H9 (cell line): Measurements from ENCODE around the gene PODNL1. TPM values are rescaled to one million over a fixed set of nuclear protein-coding genes. Genes with fewer than 3 reads are reported as not detected.

Source experiments
- DNase-seq: peaks from one replicate; pipeline ENCODE4 v3.0.0-alpha.2; 2017
- H2AFZ ChIP-seq: one replicate; pipeline ENCODE4 v1.6.1; 2013; ENCODE audit warnings: mild to moderate bottlenecking, low read length, control low read depth, moderate library complexity
- H2AK5ac ChIP-seq: 2 replicates; pipeline ENCODE4 v1.6.1; 2013; ENCODE audit warnings: low read length, control low read depth, mixed read lengths; ENCODE audit not compliant: insufficient read length
- H2BK120ac ChIP-seq: one replicate; pipeline ENCODE4 v1.6.1; 2013; ENCODE audit warnings: low read depth, mild to moderate bottlenecking, low read length, control low read depth, inconsistent platforms; ENCODE audit not compliant: poor library complexity, severe bottlenecking
- H2BK12ac ChIP-seq: 2 replicates; pipeline ENCODE4 v1.6.1; 2013; ENCODE audit warnings: low read length, control low read depth, mixed read lengths, low read depth; ENCODE audit not compliant: insufficient read length
- H2BK15ac ChIP-seq: 2 replicates; pipeline ENCODE4 v1.6.1; 2013; ENCODE audit warnings: low read depth, low read length, control low read depth
- H2BK20ac ChIP-seq: one replicate; pipeline ENCODE4 v1.6.1; 2013; ENCODE audit warnings: low read depth, mild to moderate bottlenecking, low read length, control low read depth, inconsistent platforms; ENCODE audit not compliant: poor library complexity, severe bottlenecking
- H2BK5ac ChIP-seq: 2 replicates; pipeline ENCODE4 v1.6.1; 2013; ENCODE audit warnings: low read length, control low read depth, mixed read lengths; ENCODE audit not compliant: insufficient read length
- H3K14ac ChIP-seq: 2 replicates; pipeline ENCODE4 v1.6.1; 2013; ENCODE audit warnings: low read length, control low read depth; ENCODE audit not compliant: insufficient read depth
- H3K18ac ChIP-seq: 2 replicates; pipeline ENCODE4 v1.6.1; 2013; ENCODE audit warnings: low read depth, mild to moderate bottlenecking, mixed read lengths, low read length, control low read depth; ENCODE audit not compliant: insufficient read length
- H3K23ac ChIP-seq: 2 replicates; pipeline ENCODE4 v1.6.1; 2013; ENCODE audit warnings: low read length, control low read depth, mixed read lengths, low read depth; ENCODE audit not compliant: insufficient read length
- H3K23me2 ChIP-seq: 2 replicates; pipeline ENCODE4 v1.6.1; 2013; ENCODE audit warnings: low read depth, mild to moderate bottlenecking, mixed read lengths, low read length, control low read depth; ENCODE audit not compliant: insufficient read length, poor library complexity, severe bottlenecking
- H3K27ac ChIP-seq: 2 replicates; pipeline ENCODE4 v1.5.1; 2013; ENCODE audit warnings: low read length, control low read depth, mixed read lengths, low read depth; ENCODE audit not compliant: insufficient read length
- H3K27me3 ChIP-seq: 2 replicates; pipeline ENCODE4 v1.6.1; 2013; ENCODE audit warnings: low read length, control low read depth, inconsistent platforms; ENCODE audit not compliant: insufficient read depth
- H3K4ac ChIP-seq: 2 replicates; pipeline ENCODE4 v1.6.1; 2013; ENCODE audit warnings: low read depth, mild to moderate bottlenecking, control low read depth, inconsistent platforms, low read length, moderate library complexity
- H3K4me1 ChIP-seq: 2 replicates; pipeline ENCODE4 v1.6.1; 2013; ENCODE audit warnings: low read length, control low read depth, inconsistent platforms; ENCODE audit not compliant: insufficient read depth
- H3K4me2 ChIP-seq: 2 replicates; pipeline ENCODE4 v1.6.1; 2013; ENCODE audit warnings: low read length, control low read depth, mixed read lengths; ENCODE audit not compliant: insufficient read length, insufficient read depth
- H3K56ac ChIP-seq: 2 replicates; pipeline ENCODE4 v1.6.1; 2013; ENCODE audit warnings: low read depth, mild to moderate bottlenecking, mixed read lengths, low read length, control low read depth; ENCODE audit not compliant: insufficient read length
- H3K79me1 ChIP-seq: 2 replicates; pipeline ENCODE4 v1.6.1; 2013; ENCODE audit warnings: low read depth, mild to moderate bottlenecking, moderate library complexity, low read length, control low read depth, inconsistent platforms; ENCODE audit not compliant: insufficient read depth, poor library complexity, severe bottlenecking
- H3K79me2 ChIP-seq: 2 replicates; pipeline ENCODE4 v1.6.1; 2013; ENCODE audit warnings: low read length, control low read depth, inconsistent platforms; ENCODE audit not compliant: insufficient read depth
- H3K9ac ChIP-seq: 2 replicates; pipeline ENCODE4 v1.6.1; 2013; ENCODE audit warnings: low read length, control low read depth, mixed read lengths; ENCODE audit not compliant: insufficient read length; ENCODE audit errors: extremely low read depth
- H3K9me3 ChIP-seq: one replicate; pipeline ENCODE4 v1.6.1; 2013; ENCODE audit warnings: low read depth, low read length, inconsistent platforms; ENCODE audit not compliant: control insufficient read depth
- H3T11ph ChIP-seq: one replicate; pipeline ENCODE4 v1.6.1; 2013; ENCODE audit warnings: mild to moderate bottlenecking, low read length, control low read depth, inconsistent platforms
- H4K20me1 ChIP-seq: one replicate; pipeline ENCODE4 v1.6.1; 2013; ENCODE audit not compliant: control insufficient read depth, insufficient read length, insufficient read depth
- H4K5ac ChIP-seq: 2 replicates; pipeline ENCODE4 v1.6.1; 2013; ENCODE audit warnings: low read depth, mild to moderate bottlenecking, mixed read lengths, low read length, control low read depth; ENCODE audit not compliant: insufficient read length
- H4K8ac ChIP-seq: replicated peaks from 2 replicates; pipeline ENCODE4 v1.6.1; 2013; ENCODE audit warnings: low read length, control low read depth, mixed read lengths, low read depth; ENCODE audit not compliant: insufficient read length
- H4K91ac ChIP-seq: 2 replicates; pipeline ENCODE4 v1.6.1; 2013; ENCODE audit warnings: low read depth, mild to moderate bottlenecking, moderate library complexity, mixed read lengths, low read length, control low read depth; ENCODE audit not compliant: insufficient read length
- H3K27ac Mint-ChIP-seq, 3 experiments: 2 replicates in 2 of 3; 3 replicates in 1 of 3; pipeline ENCODE4 v1.8.0; 2020 to 2021; ENCODE audit warnings: mixed read lengths in 3 of 3, mild to moderate bottlenecking in 1 of 3, moderate library complexity in 1 of 3
- H3K27me3 Mint-ChIP-seq: 2 replicates; pipeline ENCODE4 v1.8.0; 2021; ENCODE audit warnings: low read depth, mild to moderate bottlenecking, moderate library complexity, mixed read lengths
- H3K36me3 Mint-ChIP-seq, 3 experiments: 2 replicates in 2 of 3; 3 replicates in 1 of 3; pipeline ENCODE4 v1.8.0; 2020 to 2021; ENCODE audit warnings: low read depth in 3 of 3, mixed read lengths in 3 of 3; ENCODE audit not compliant: insufficient read depth in 1 of 3
- H3K4me1 Mint-ChIP-seq, 2 experiments: 2 replicates each; pipeline ENCODE4 v1.8.0; 2020; ENCODE audit warnings: mixed read lengths in 2 of 2
- H3K4me3 Mint-ChIP-seq, 2 experiments: 2 replicates in 1 of 2; 3 replicates in 1 of 2; pipeline ENCODE4 v1.8.0; 2020 to 2021; ENCODE audit warnings: mild to moderate bottlenecking in 2 of 2, mixed read lengths in 2 of 2, moderate library complexity in 1 of 2
- H3K9me3 Mint-ChIP-seq, 2 experiments: 2 replicates in 1 of 2; 3 replicates in 1 of 2; pipeline ENCODE4 v1.8.0; 2020; ENCODE audit warnings: mild to moderate bottlenecking in 2 of 2, mixed read lengths in 2 of 2, moderate library complexity in 1 of 2
- WGBS: extraction: QIAGEN DNeasy Blood & Tissue Kit; methylation state at CpG from one replicate; pipeline ENCODE4 v1.1.7; 2013; ENCODE audit warnings: missing lambda C conversion rate, low lambda C conversion rate, mixed read lengths; ENCODE audit not compliant: insufficient read length; ENCODE audit errors: extremely low coverage; 5-methylcytosine and 5-hydroxymethylcytosine counted together
- total RNA-seq: library from RNA; stranded (reverse); gene quantifications from 2 replicates; pipeline ENCODE4 v1.2.1, GENCODE V29; 2021
- TF ChIP-seq, protein P1 (sequence below): fragments of 200-600 bp; sonication (generic); conservative IDR thresholded peaks from 3 replicates; pipeline ENCODE4 v1.8.0; 2021; ENCODE audit warnings: antibody characterized with exemption, mild to moderate bottlenecking

PODNL1 gene
- total RNA-seq, 1 experiment from 2014 or later, result 0.68 TPM

DNA sequence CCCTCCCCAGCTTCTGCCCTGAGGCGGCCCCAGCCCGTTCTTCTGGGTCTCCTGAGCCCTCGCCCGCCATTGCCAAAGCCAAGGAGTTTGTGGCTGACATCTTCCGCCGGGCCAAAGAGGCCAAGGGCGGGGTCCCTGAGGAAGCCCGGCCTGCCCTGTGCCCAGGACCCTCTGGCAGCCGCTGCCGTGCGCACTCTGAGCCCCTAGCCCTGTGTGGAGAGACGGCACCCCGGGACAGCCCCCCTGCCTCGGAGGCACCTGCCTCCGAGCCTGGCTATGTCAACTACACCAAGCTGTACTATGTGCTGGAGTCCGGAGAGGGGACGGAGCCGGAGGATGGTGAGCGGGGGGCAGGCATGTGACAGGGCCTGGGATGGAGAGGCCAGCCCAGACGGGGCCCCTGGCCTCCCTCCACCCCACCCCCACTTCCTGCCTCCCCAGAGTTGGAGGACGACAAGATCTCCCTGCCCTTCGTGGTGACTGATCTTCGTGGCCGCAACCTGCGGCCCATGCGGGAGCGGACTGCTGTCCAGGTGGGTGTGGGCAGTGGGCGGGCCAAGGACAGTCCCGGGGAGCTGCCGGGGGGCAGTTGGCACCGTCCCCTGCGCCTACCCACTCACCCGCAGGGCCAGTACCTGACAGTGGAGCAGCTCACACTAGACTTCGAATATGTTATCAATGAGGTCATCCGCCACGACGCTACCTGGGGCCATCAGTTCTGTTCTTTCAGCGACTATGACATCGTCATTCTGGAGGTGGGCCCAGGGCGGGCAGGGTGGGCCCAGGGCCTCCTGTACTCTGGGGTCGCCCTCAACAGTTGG, 21.1 kb upstream of the PODNL1 start:
- Histone ChIP-seq H3K4ac (no peak overlapping the region), H3T11ph (no peak overlapping the region), H3K27ac (no peak overlapping the region), H2BK120ac (no peak overlapping the region), H3K23me2 (no peaks in the 10 kb centered on the region), H4K8ac (no peak overlapping the region), H2BK5ac (no peak overlapping the region), H3K9ac (no peak overlapping the region), H3K4me1 (no peaks in the 10 kb centered on the region), H4K91ac (no peak overlapping the region), H2AK5ac (no peak overlapping the region), H2AFZ (no peak overlapping the region), H3K79me1 (peaks cover under 1% of the 10 kb centered on the region), H3K23ac (no peak overlapping the region), H2BK15ac (no peak overlapping the region), H4K20me1 (no peaks in the 10 kb centered on the region), H3K4me2 (no peak overlapping the region), H3K14ac (no peak overlapping the region), H3K56ac (no peak overlapping the region), H2BK20ac (no peak overlapping the region), H2BK12ac (no peak overlapping the region), H4K5ac (no peak overlapping the region), H3K9me3 (no peaks in the 10 kb centered on the region), H3K18ac (no peak overlapping the region), H3K27me3 (no peaks in the 10 kb centered on the region), H3K79me2 (no peaks in the 10 kb centered on the region)
- no peak overlapping the region for H3K4me3 Mint-ChIP-seq
- H3K27ac Mint-ChIP-seq, result no peak overlapping the region
- DNase-seq, result peak; percentile 25
- H3K36me3 Mint-ChIP-seq, result peaks cover 22 to 60% (median 58%) of the 10 kb centered on the region in 3 experiments; a peak in 6 of 7 replicates
- H3K9me3 Mint-ChIP-seq, result no peaks in the 10 kb centered on the region
- no CpG with 5 or more reads among the region's 41 CpGs for WGBS
- TF ChIP-seq, protein P1, sequence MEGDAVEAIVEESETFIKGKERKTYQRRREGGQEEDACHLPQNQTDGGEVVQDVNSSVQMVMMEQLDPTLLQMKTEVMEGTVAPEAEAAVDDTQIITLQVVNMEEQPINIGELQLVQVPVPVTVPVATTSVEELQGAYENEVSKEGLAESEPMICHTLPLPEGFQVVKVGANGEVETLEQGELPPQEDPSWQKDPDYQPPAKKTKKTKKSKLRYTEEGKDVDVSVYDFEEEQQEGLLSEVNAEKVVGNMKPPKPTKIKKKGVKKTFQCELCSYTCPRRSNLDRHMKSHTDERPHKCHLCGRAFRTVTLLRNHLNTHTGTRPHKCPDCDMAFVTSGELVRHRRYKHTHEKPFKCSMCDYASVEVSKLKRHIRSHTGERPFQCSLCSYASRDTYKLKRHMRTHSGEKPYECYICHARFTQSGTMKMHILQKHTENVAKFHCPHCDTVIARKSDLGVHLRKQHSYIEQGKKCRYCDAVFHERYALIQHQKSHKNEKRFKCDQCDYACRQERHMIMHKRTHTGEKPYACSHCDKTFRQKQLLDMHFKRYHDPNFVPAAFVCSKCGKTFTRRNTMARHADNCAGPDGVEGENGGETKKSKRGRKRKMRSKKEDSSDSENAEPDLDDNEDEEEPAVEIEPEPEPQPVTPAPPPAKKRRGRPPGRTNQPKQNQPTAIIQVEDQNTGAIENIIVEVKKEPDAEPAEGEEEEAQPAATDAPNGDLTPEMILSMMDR, result no peak
- no peaks in the 10 kb centered on the region for H3K27me3 Mint-ChIP-seq
- H3K4me1 Mint-ChIP-seq, result peaks cover 4 to 6% of the 10 kb centered on the region in 2 experiments; a peak in 3 of 4 replicates
